Cardiac muscle cell (in vitro differentiated cells and primary cell): ENCODE data around the gene RAD1. TPM values are rescaled to one million over a fixed set of nuclear protein-coding genes. Genes with fewer than 3 reads are reported as not detected.

Experiments used
- DNase-seq, 2 donors: peaks; one replicate each; pipeline versions ENCODE4 v3.0.0 to v3.0.0-alpha.2; 2010 to 2017; ENCODE audit warnings: low read depth in 1 of 2, low spot score in 1 of 2
- H3K27ac ChIP-seq: fragments of 200-600 bp; sonication (generic); 2 replicates; pipeline ENCODE4 v1.5.1; 2016
- H3K27me3 ChIP-seq: fragments of 200-600 bp; sonication (generic); 2 replicates; pipeline ENCODE4 v1.6.0; 2016; ENCODE audit warnings: control low read depth
- H3K36me3 ChIP-seq: fragments of 200-600 bp; sonication (generic); 2 replicates; pipeline ENCODE4 v1.5.1; 2016; ENCODE audit warnings: control low read depth
- H3K4me1 ChIP-seq: fragments of 200-600 bp; sonication (generic); 2 replicates; pipeline ENCODE4 v1.8.1; 2017; ENCODE audit warnings: low read depth, mild to moderate bottlenecking, mixed run types
- H3K4me3 ChIP-seq: fragments of 200-600 bp; sonication (generic); 2 replicates; pipeline ENCODE4 v1.5.1; 2016; ENCODE audit warnings: mild to moderate bottlenecking
- H3K9me3 ChIP-seq: fragments of 200-600 bp; sonication (generic); 2 replicates; pipeline ENCODE4 v1.5.1; 2017; ENCODE audit warnings: low read depth, mild to moderate bottlenecking, control low read depth
- polyA plus RNA-seq: library from polyadenylated mRNA; unstranded; fragments of >200 nt; fragmentation: Nextera tagmentation; extraction: Ambion mirVana; gene quantifications from 2 replicates; pipeline ENCODE4 v1.2.1, GENCODE V29; 2016
- total RNA-seq: library from RNA; depleted of rRNA; stranded (reverse); fragments of >200 nt; gene quantifications from 2 replicates; pipeline ENCODE4 v1.2.3, GENCODE V29; 2016
- TF ChIP-seq, protein P1 (sequence below): IDR thresholded peaks from 2 replicates; pipeline ENCODE4 v1.5.1; 2012; ENCODE audit warnings: low read depth, mild to moderate bottlenecking, low read length

RAD1 gene, protein sequence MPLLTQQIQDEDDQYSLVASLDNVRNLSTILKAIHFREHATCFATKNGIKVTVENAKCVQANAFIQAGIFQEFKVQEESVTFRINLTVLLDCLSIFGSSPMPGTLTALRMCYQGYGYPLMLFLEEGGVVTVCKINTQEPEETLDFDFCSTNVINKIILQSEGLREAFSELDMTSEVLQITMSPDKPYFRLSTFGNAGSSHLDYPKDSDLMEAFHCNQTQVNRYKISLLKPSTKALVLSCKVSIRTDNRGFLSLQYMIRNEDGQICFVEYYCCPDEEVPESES
- total RNA-seq (11.8 and 14.1 TPM in 2 replicates), polyA plus RNA-seq (35.1 and 38.6 TPM in 2 replicates)

- TF ChIP-seq, protein P1, sequence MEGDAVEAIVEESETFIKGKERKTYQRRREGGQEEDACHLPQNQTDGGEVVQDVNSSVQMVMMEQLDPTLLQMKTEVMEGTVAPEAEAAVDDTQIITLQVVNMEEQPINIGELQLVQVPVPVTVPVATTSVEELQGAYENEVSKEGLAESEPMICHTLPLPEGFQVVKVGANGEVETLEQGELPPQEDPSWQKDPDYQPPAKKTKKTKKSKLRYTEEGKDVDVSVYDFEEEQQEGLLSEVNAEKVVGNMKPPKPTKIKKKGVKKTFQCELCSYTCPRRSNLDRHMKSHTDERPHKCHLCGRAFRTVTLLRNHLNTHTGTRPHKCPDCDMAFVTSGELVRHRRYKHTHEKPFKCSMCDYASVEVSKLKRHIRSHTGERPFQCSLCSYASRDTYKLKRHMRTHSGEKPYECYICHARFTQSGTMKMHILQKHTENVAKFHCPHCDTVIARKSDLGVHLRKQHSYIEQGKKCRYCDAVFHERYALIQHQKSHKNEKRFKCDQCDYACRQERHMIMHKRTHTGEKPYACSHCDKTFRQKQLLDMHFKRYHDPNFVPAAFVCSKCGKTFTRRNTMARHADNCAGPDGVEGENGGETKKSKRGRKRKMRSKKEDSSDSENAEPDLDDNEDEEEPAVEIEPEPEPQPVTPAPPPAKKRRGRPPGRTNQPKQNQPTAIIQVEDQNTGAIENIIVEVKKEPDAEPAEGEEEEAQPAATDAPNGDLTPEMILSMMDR, result no peak
- Histone ChIP-seq H3K36me3 (peaks cover 28% of the 10 kb centered on the region), H3K9me3 (no peaks in the 10 kb centered on the region), H3K4me1 (peaks cover 12% of the 10 kb centered on the region), H3K4me3 (peak within 1 kb of the TSS; percentile 97), H3K27ac (peak within 1 kb of the TSS; percentile 92), H3K27me3 (no peaks in the 10 kb centered on the region)
- DNase-seq, result peak; percentile 98
Observed at GRCh38 chr5:34915139-34915855, at the start of gene RAD1, which contains the start of gene BRIX1. RAD1 (minus strand) TSS chr5:34915504; CDS start chr5:34914892, 612 bp downstream. BRIX1 (plus strand) TSS chr5:34915711; CDS start chr5:34915739, 28 bp downstream.

GRCh38 chr5:34959323-34959722 is 44.0 kb upstream of the RAD1 start:
- Histone ChIP-seq H3K4me3 (no peak overlapping the region), H3K4me1 (no peaks in the 10 kb centered on the region), H3K36me3 (peaks cover 16% of the 10 kb centered on the region), H3K27me3 (no peaks in the 10 kb centered on the region), H3K27ac (no peak overlapping the region), H3K9me3 (no peaks in the 10 kb centered on the region)
- DNase-seq, result peak in 1 of 2 donors; percentile 21
- TF ChIP-seq, protein P1, result no peak

- H3K4me3 ChIP-seq, result no peak overlapping the region
- no peaks in the 10 kb centered on the region for H3K4me1 ChIP-seq
- peaks cover 25% of the 10 kb centered on the region for H3K36me3 ChIP-seq
- peak; percentile 37 to 45 for DNase-seq
- no peaks in the 10 kb centered on the region for H3K27me3 ChIP-seq
- TF ChIP-seq, protein P1, result peak; percentile 67
- H3K27ac ChIP-seq, result peak overlapping the region; percentile 43
- H3K9me3 ChIP-seq, result no peaks in the 10 kb centered on the region
Observed at GRCh38 chr5:34957857-34958690, 42.8 kb upstream of the RAD1 start.

DNA sequence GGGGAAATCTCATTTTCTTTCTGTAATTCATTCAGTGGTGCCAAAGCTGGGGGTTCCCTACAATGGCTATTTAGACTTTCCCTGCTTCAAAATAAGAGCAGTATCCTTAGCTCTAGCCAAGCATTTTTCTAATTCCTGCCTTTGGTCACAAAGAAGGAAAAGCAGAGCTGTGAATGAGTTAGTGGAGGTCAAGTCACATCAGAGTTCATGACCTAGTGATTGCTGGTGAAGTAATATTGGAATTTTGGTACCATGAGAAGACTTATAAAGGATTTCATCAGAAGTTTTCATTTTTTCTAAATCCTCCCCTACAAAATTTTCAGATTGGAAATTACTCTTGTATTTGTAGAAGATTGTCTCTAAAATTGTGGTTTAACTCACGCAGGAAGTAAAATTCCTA is 42.0 kb upstream of the RAD1 start:
- no peaks in the 10 kb centered on the region for H3K27me3 ChIP-seq
- H3K9me3 ChIP-seq, result no peaks in the 10 kb centered on the region
- TF ChIP-seq, protein P1, result no peak
- DNase-seq, result peak in 1 of 2 donors; percentile 20
- H3K4me1 ChIP-seq, result no peaks in the 10 kb centered on the region
- H3K4me3 ChIP-seq, result no peak overlapping the region
- H3K27ac ChIP-seq, result peak overlapping the region; percentile 43
- H3K36me3 ChIP-seq, result peaks cover 31% of the 10 kb centered on the region

DNA sequence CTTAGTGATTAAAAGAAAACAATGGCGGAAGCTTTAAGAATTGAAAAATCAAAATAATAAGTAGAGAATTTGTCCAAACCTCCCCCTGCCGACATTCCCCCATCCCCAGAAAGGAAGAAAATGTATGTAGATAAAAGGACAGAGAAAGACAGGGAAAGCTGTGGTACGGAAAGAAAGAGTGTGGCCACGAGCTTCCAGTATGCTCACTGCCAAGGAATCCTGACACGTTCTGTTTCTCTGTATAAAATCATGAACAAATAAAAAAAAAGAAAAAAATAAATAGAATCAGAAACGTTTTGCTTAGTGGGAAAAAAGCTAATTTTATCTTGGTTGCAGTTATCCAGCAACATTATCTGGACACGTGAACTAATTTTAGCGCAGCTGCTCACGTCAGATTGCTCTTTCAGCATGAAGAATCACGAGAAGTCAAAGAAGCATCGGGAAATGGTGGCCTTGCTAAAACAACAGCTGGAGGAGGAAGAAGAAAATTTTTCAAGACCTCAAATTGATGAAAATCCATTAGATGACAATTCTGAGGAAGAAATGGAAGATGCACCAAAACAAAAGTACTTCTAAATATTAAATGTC is 29.2 kb upstream of the RAD1 start:
- TF ChIP-seq, protein P1, result no peak
- Histone ChIP-seq H3K27me3 (no peaks in the 10 kb centered on the region), H3K36me3 (peaks cover 51% of the 10 kb centered on the region), H3K27ac (no peak overlapping the region), H3K4me3 (no peak overlapping the region), H3K4me1 (no peaks in the 10 kb centered on the region), H3K9me3 (no peaks in the 10 kb centered on the region)
- DNase-seq, result no peak
